GM23338 (cell line): ENCODE measurements around the gene DNAAF9. TPM values are rescaled to one million over a fixed set of nuclear protein-coding genes. Genes with fewer than 3 reads are reported as not detected.

Experiments used
- ATAC-seq: fragments of 200-7000 bp; cut with Tn5 transposase; 3 replicates; pipeline ENCODE4 v1.9.1; 2020
- DNase-seq: peaks from one replicate; pipeline ENCODE4 v3.0.0-alpha.2; 2015; ENCODE audit warnings: low spot score
- H2AFZ ChIP-seq: fragments of 200-600 bp; sonication (generic); 2 replicates; pipeline ENCODE4 v1.8.0; 2016; ENCODE audit warnings: antibody characterized with exemption, mild to moderate bottlenecking, moderate library complexity
- H3F3A ChIP-seq: fragments of 200-600 bp; sonication (generic); replicated peaks from 2 replicates; pipeline ENCODE4 v1.8.0; 2017; ENCODE audit warnings: antibody characterized with exemption, mixed run types, low read depth
- H3K27ac ChIP-seq: fragments of 200-600 bp; sonication (generic); 2 replicates; pipeline ENCODE4 v1.6.1; 2016; ENCODE audit warnings: low read depth
- H3K27me3 ChIP-seq: fragments of 200-600 bp; sonication (generic); 2 replicates; pipeline ENCODE4 v1.8.0; 2016; ENCODE audit warnings: mild to moderate bottlenecking, mixed run types, moderate library complexity; ENCODE audit not compliant: insufficient read depth
- H3K36me3 ChIP-seq: fragments of 200-600 bp; sonication (generic); 2 replicates; pipeline ENCODE4 v1.8.0; 2016; ENCODE audit warnings: mild to moderate bottlenecking; ENCODE audit not compliant: insufficient read depth
- H3K4me1 ChIP-seq: fragments of 200-600 bp; sonication (generic); 2 replicates; pipeline ENCODE4 v1.8.0; 2016; ENCODE audit warnings: mild to moderate bottlenecking, moderate library complexity; ENCODE audit not compliant: insufficient read depth
- H3K4me2 ChIP-seq: fragments of 200-600 bp; sonication (generic); 2 replicates; pipeline ENCODE4 v1.7.1; 2017; ENCODE audit warnings: mixed run types
- H3K4me3 ChIP-seq: fragments of 200-600 bp; sonication (generic); 2 replicates; pipeline ENCODE4 v1.6.1; 2016; ENCODE audit warnings: mixed run types
- H3K79me2 ChIP-seq: fragments of 200-600 bp; sonication (generic); replicated peaks from 2 replicates; pipeline ENCODE4 v1.8.0; 2017; ENCODE audit warnings: mild to moderate bottlenecking; ENCODE audit not compliant: insufficient read depth
- H3K9me2 ChIP-seq: fragments of 200-600 bp; sonication (generic); 2 replicates; pipeline ENCODE4 v1.8.0; 2017; ENCODE audit not compliant: insufficient read depth
- H4K20me1 ChIP-seq: fragments of 200-600 bp; sonication (generic); replicated peaks from 2 replicates; pipeline ENCODE4 v1.8.0; 2017; ENCODE audit warnings: mild to moderate bottlenecking; ENCODE audit not compliant: insufficient read depth
- H3K27ac Mint-ChIP-seq: 2 replicates; pipeline ENCODE4 v1.8.0; 2020; ENCODE audit warnings: inconsistent platforms, mild to moderate bottlenecking, moderate library complexity, mixed read lengths
- H3K27me3 Mint-ChIP-seq: 3 replicates; pipeline ENCODE4 v1.8.0; 2022; ENCODE audit warnings: low read depth, mild to moderate bottlenecking, moderate library complexity, mixed read lengths, inconsistent platforms; ENCODE audit not compliant: insufficient read depth, poor library complexity
- H3K36me3 Mint-ChIP-seq: 3 replicates; pipeline ENCODE4 v1.8.0; 2021; ENCODE audit warnings: low read depth, mild to moderate bottlenecking, inconsistent platforms, moderate library complexity, mixed read lengths
- H3K4me1 Mint-ChIP-seq: 3 replicates; pipeline ENCODE4 v1.8.0; 2020; ENCODE audit warnings: mild to moderate bottlenecking, inconsistent platforms, mixed read lengths
- H3K4me3 Mint-ChIP-seq: 3 replicates; pipeline ENCODE4 v1.8.0; 2021; ENCODE audit warnings: moderate library complexity, mild to moderate bottlenecking, inconsistent platforms, mixed read lengths
- H3K9me3 Mint-ChIP-seq: 3 replicates; pipeline ENCODE4 v1.8.0; 2020; ENCODE audit warnings: moderate library complexity, mild to moderate bottlenecking, inconsistent platforms, mixed read lengths
- CTCF ChIP-seq, 2 experiments: fragments of 200-600 bp in 1 of 2; sonication (generic) in 1 of 2; conservative IDR thresholded peaks; 2 replicates each; pipeline versions ENCODE4 v1.5.1 to v1.6.1; 2016 to 2017; ENCODE audit warnings: antibody characterized with exemption in 2 of 2, low read depth in 2 of 2, mild to moderate bottlenecking in 2 of 2, moderate library complexity in 1 of 2
- EZH2 ChIP-seq: fragments of 200-600 bp; sonication (generic); IDR thresholded peaks from one replicate; pipeline ENCODE4 v1.8.0; 2017; ENCODE audit warnings: antibody characterized with exemption, mild to moderate bottlenecking, low read depth; ENCODE audit not compliant: unreplicated experiment
- ZNF331 ChIP-seq: fragments of 250-450 bp; sonication (Bioruptor Pico); IDR thresholded peaks from 2 replicates; pipeline ENCODE4 v1.5.0; 2020; ENCODE audit warnings: low read depth, mild to moderate bottlenecking, moderate library complexity
- ZNF462 ChIP-seq: fragments of 250-450 bp; sonication (Bioruptor Pico); IDR thresholded peaks from 2 replicates; pipeline ENCODE4 v1.5.0; 2020; ENCODE audit warnings: mild to moderate bottlenecking, moderate library complexity
- polyA plus RNA-seq: library from polyadenylated mRNA; unstranded; fragments of >200 nt; fragmentation: Nextera tagmentation; extraction: Ambion mirVana; gene quantifications from 2 replicates; pipeline ENCODE4 v1.2.1, GENCODE V29; 2016
- total RNA-seq: library from RNA; depleted of rRNA; stranded (reverse); fragments of >200 nt; shearing (Covaris generic); gene quantifications from 2 replicates; pipeline ENCODE4 v1.2.3, GENCODE V29; 2014
- TF ChIP-seq, protein P1 (sequence below): IDR thresholded peaks from one replicate; pipeline ENCODE4 v1.6.1; 2018; ENCODE audit warnings: antibody characterized with exemption; ENCODE audit not compliant: unreplicated experiment
- TF ChIP-seq, protein P2 (sequence below): IDR thresholded peaks from 2 replicates; pipeline ENCODE4 v1.6.1; 2016; ENCODE audit warnings: antibody characterized with exemption

DNAAF9 gene
- total and polyA plus RNA-seq, 2 experiments from 2014 or later: 2.4 to 4.8 TPM

- no peak overlapping the region for H3K4me3 Mint-ChIP-seq
- H3K4me2 ChIP-seq: no peak overlapping the region
- H3K27ac ChIP-seq: no peak overlapping the region
- no peak overlapping the region for H2AFZ ChIP-seq
- H3K36me3 ChIP-seq: no peaks in the 10 kb centered on the region
- TF ChIP-seq, protein P1, sequence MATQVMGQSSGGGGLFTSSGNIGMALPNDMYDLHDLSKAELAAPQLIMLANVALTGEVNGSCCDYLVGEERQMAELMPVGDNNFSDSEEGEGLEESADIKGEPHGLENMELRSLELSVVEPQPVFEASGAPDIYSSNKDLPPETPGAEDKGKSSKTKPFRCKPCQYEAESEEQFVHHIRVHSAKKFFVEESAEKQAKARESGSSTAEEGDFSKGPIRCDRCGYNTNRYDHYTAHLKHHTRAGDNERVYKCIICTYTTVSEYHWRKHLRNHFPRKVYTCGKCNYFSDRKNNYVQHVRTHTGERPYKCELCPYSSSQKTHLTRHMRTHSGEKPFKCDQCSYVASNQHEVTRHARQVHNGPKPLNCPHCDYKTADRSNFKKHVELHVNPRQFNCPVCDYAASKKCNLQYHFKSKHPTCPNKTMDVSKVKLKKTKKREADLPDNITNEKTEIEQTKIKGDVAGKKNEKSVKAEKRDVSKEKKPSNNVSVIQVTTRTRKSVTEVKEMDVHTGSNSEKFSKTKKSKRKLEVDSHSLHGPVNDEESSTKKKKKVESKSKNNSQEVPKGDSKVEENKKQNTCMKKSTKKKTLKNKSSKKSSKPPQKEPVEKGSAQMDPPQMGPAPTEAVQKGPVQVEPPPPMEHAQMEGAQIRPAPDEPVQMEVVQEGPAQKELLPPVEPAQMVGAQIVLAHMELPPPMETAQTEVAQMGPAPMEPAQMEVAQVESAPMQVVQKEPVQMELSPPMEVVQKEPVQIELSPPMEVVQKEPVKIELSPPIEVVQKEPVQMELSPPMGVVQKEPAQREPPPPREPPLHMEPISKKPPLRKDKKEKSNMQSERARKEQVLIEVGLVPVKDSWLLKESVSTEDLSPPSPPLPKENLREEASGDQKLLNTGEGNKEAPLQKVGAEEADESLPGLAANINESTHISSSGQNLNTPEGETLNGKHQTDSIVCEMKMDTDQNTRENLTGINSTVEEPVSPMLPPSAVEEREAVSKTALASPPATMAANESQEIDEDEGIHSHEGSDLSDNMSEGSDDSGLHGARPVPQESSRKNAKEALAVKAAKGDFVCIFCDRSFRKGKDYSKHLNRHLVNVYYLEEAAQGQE: no peak
- ATAC-seq (no peak), DNase-seq (no peak)
- H3K4me3 ChIP-seq: no peak overlapping the region
- H3F3A ChIP-seq: peaks cover 9% of the 10 kb centered on the region; the same call in 1 of the 2 replicates
- peaks cover 15% of the 10 kb centered on the region; the same call in 2 of the 3 replicates for H3K4me1 Mint-ChIP-seq
- H3K27me3 ChIP-seq: peaks cover 21% of the 10 kb centered on the region
- peaks cover 45% of the 10 kb centered on the region for H3K79me2 ChIP-seq
- H3K9me3 Mint-ChIP-seq: peaks cover 3% of the 10 kb centered on the region; the same call in 2 of the 3 replicates
- peaks cover 10% of the 10 kb centered on the region for H3K4me1 ChIP-seq
- H3K36me3 Mint-ChIP-seq: no peaks in the 10 kb centered on the region; the same call in 2 of the 3 replicates
- no peak overlapping the region for H3K27ac Mint-ChIP-seq
- H4K20me1 ChIP-seq: peaks cover 8% of the 10 kb centered on the region; the same call in 1 of the 2 replicates
- peaks cover 7% of the 10 kb centered on the region; the same call in 1 of the 2 replicates for H3K9me2 ChIP-seq
- H3K27me3 Mint-ChIP-seq: peaks cover 9% of the 10 kb centered on the region
Observed at GRCh38 chr20:3403741-3404140, 3.7 kb downstream of the DNAAF9 start.

DNA sequence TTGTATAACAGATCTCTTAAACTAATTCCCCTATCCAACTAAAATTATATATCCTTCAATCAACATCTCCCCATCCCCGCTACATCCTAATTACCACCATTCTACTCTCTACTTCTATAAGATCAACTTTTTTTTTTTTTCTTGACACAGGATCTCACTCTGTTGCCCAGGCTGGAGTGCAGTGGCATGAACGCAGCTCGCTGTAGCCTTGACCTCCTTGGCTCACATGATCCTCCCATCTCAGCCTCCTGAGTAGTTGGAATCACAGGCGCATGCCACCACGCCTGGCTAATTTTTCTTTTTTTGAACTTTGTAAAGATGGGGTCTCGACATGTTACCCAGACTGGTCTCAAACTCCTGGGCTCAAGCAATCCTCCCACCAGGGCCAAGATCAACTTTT is 5.0 kb downstream of the DNAAF9 start:
- Mint-ChIP-seq H3K9me3 (no peaks in the 10 kb centered on the region), H3K27ac (no peak overlapping the region), H3K36me3 (no peaks in the 10 kb centered on the region), H3K4me1 (peaks cover 15% of the 10 kb centered on the region; the same call in 2 of the 3 replicates), H3K4me3 (no peak overlapping the region), H3K27me3 (peaks cover 4% of the 10 kb centered on the region)
- peaks cover 45% of the 10 kb centered on the region for H3K79me2 ChIP-seq
- DNase-seq: no peak
- H3F3A ChIP-seq: 0 out of 2 replicates have a peak, but pooled peaks cover 4% of the 10 kb centered on the region
- no peak overlapping the region for H2AFZ ChIP-seq
- peaks cover 16% of the 10 kb centered on the region; the same call in 1 of the 2 replicates for H4K20me1 ChIP-seq
- no peak for ATAC-seq
- TF ChIP-seq ZNF462: no peak
- TF ChIP-seq, protein P2, sequence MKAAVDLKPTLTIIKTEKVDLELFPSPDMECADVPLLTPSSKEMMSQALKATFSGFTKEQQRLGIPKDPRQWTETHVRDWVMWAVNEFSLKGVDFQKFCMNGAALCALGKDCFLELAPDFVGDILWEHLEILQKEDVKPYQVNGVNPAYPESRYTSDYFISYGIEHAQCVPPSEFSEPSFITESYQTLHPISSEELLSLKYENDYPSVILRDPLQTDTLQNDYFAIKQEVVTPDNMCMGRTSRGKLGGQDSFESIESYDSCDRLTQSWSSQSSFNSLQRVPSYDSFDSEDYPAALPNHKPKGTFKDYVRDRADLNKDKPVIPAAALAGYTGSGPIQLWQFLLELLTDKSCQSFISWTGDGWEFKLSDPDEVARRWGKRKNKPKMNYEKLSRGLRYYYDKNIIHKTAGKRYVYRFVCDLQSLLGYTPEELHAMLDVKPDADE: no peak
- no peak for TF ChIP-seq ZNF331 (CRISPR knock-in tag)
- TF ChIP-seq EZH2: no peak
- no peak for TF ChIP-seq CTCF (conservative IDR thresholded peaks at IDR 0.05; ENCODE audit: low read depth in 2 of 2)
- peaks cover 21% of the 10 kb centered on the region for H3K27me3 ChIP-seq
- peaks cover 7% of the 10 kb centered on the region; the same call in 1 of the 2 replicates for H3K9me2 ChIP-seq
- no peak overlapping the region for H3K4me3 ChIP-seq
- H3K27ac ChIP-seq: no peak overlapping the region
- H3K4me1 ChIP-seq: peaks cover 10% of the 10 kb centered on the region
- H3K4me2 ChIP-seq: no peak overlapping the region
- no peaks in the 10 kb centered on the region for H3K36me3 ChIP-seq
